LNCAP (cell line): Measurements from ENCODE around the gene GTPBP10.

Experiments
- CTCF ChIP-seq: fragments of 450-650 bp; IDR thresholded peaks from 2 replicates; pipeline ENCODE4 v1.5.1; 2017; ENCODE audit warnings: mild to moderate bottlenecking

GTPBP10 gene

DNA sequence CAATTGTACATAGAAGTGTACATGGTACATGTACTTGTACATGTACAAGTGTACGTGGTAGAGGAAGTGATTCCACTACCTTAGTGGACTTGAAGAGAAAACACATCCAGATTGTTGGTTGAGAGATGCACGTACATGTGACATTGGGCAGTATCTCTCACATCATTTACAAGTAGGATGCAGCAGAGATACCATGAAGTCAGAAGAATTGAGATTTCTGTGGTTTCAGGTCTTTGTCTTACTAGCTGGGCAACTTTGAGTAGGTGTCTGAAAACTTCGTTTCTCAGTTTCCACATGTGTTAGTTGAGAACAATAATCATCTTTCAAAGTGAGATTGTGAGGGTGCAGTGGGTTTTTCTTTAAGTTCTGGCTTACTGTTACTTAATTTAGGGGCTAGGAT is 78.2 kb downstream of the GTPBP10 start:
- TF ChIP-seq CTCF: no peak

- no peak for TF ChIP-seq CTCF
Measured at GRCh38 chr7:90425376-90425775, 78.9 kb downstream of the GTPBP10 start.

- TF ChIP-seq CTCF: no peak
Measured at GRCh38 chr7:90430614-90431460, 84.3 kb downstream of the GTPBP10 start.

- no peak for TF ChIP-seq CTCF
Measured at GRCh38 chr7:90432752-90433151, 86.2 kb downstream of the GTPBP10 start.

GRCh38 chr7:90433221-90433620 is 86.7 kb downstream of the GTPBP10 start:
- TF ChIP-seq CTCF: no peak
